ENCODE measurements around the gene EPHA2.

Gene EPHA2

GRCh38 chr1:16087733-16088132 lies 68.1 kb downstream of the EPHA2 start:
- TF ChIP-seq, protein P1, sequence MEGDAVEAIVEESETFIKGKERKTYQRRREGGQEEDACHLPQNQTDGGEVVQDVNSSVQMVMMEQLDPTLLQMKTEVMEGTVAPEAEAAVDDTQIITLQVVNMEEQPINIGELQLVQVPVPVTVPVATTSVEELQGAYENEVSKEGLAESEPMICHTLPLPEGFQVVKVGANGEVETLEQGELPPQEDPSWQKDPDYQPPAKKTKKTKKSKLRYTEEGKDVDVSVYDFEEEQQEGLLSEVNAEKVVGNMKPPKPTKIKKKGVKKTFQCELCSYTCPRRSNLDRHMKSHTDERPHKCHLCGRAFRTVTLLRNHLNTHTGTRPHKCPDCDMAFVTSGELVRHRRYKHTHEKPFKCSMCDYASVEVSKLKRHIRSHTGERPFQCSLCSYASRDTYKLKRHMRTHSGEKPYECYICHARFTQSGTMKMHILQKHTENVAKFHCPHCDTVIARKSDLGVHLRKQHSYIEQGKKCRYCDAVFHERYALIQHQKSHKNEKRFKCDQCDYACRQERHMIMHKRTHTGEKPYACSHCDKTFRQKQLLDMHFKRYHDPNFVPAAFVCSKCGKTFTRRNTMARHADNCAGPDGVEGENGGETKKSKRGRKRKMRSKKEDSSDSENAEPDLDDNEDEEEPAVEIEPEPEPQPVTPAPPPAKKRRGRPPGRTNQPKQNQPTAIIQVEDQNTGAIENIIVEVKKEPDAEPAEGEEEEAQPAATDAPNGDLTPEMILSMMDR (IDR thresholded peaks at IDR 0.05; ENCODE audit: low read depth, low read length), result no peak
- no peak overlapping the region for H3K4me3 ChIP-seq (ENCODE audit: low read depth, low read length)

GRCh38 chr1:16085522-16085921 lies 70.3 kb downstream of the EPHA2 start:
- TF ChIP-seq, protein P1 (IDR thresholded peaks at IDR 0.05; ENCODE audit: low read depth, low read length), result no peak
- no peak overlapping the region for H3K4me3 ChIP-seq (ENCODE audit: low read depth, low read length)

DNA sequence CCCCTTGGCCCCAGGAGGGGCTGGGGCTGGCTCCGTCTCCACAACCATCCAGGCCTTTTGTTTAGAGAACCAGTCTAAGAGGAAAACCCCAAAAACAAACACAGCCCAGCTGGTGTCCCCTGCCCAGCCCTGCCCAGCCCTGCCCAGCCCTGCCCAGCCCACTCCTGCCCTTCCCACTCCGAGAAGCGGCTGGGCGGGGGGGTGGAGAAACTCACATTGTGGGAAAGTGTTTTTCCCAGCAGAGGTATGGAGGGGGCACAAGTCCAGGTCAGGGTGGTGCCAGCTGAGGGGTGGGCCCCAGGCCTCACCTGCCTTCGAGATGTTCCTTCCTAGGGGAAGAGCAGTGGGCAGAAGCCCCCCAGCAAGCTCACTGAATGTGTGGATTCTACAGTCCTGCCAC lies 72.4 kb downstream of the EPHA2 start:
- TF ChIP-seq, protein P1 (IDR thresholded peaks at IDR 0.05; ENCODE audit: low read depth, low read length), result no peak
- no peak overlapping the region for H3K4me3 ChIP-seq (ENCODE audit: low read depth, low read length)

- TF ChIP-seq, protein P1 (IDR thresholded peaks at IDR 0.05; ENCODE audit: low read depth, low read length), result peak; percentile 89
- H3K4me3 ChIP-seq (ENCODE audit: low read depth, low read length), result no peak overlapping the region
These were observed 73.4 kb downstream of the EPHA2 start for GRCh38 chr1:16082283-16083038.

GRCh38 chr1:16081636-16082035 lies 74.2 kb downstream of the EPHA2 start:
- TF ChIP-seq, protein P1 (IDR thresholded peaks at IDR 0.05; ENCODE audit: low read depth, low read length), result no peak
- H3K4me3 ChIP-seq (ENCODE audit: low read depth, low read length), result no peak overlapping the region

- no peak overlapping the region for H3K4me3 ChIP-seq (ENCODE audit: low read depth, low read length)
- TF ChIP-seq, protein P1 (IDR thresholded peaks at IDR 0.05; ENCODE audit: low read depth, low read length), result no peak
These were observed 75.3 kb downstream of the EPHA2 start for GRCh38 chr1:16080422-16081150.

Measured in WI38 (cell line).